H9 (cell line): ENCODE results near the gene SERTAD1. TPM values are rescaled to one million over a fixed set of nuclear protein-coding genes. Genes with fewer than 3 reads are reported as not detected.

ENCODE experiments used
- DNase-seq: peaks from one replicate; pipeline ENCODE4 v3.0.0-alpha.2; 2017
- H2AFZ ChIP-seq: one replicate; pipeline ENCODE4 v1.6.1; 2013; ENCODE audit warnings: mild to moderate bottlenecking, low read length, control low read depth, moderate library complexity
- H2AK5ac ChIP-seq: 2 replicates; pipeline ENCODE4 v1.6.1; 2013; ENCODE audit warnings: low read length, control low read depth, mixed read lengths; ENCODE audit not compliant: insufficient read length
- H2BK120ac ChIP-seq: one replicate; pipeline ENCODE4 v1.6.1; 2013; ENCODE audit warnings: low read depth, mild to moderate bottlenecking, low read length, control low read depth, inconsistent platforms; ENCODE audit not compliant: poor library complexity, severe bottlenecking
- H2BK12ac ChIP-seq: 2 replicates; pipeline ENCODE4 v1.6.1; 2013; ENCODE audit warnings: low read length, control low read depth, mixed read lengths, low read depth; ENCODE audit not compliant: insufficient read length
- H2BK15ac ChIP-seq: 2 replicates; pipeline ENCODE4 v1.6.1; 2013; ENCODE audit warnings: low read depth, low read length, control low read depth
- H2BK20ac ChIP-seq: one replicate; pipeline ENCODE4 v1.6.1; 2013; ENCODE audit warnings: low read depth, mild to moderate bottlenecking, low read length, control low read depth, inconsistent platforms; ENCODE audit not compliant: poor library complexity, severe bottlenecking
- H2BK5ac ChIP-seq: 2 replicates; pipeline ENCODE4 v1.6.1; 2013; ENCODE audit warnings: low read length, control low read depth, mixed read lengths; ENCODE audit not compliant: insufficient read length
- H3K14ac ChIP-seq: 2 replicates; pipeline ENCODE4 v1.6.1; 2013; ENCODE audit warnings: low read length, control low read depth; ENCODE audit not compliant: insufficient read depth
- H3K18ac ChIP-seq: 2 replicates; pipeline ENCODE4 v1.6.1; 2013; ENCODE audit warnings: low read depth, mild to moderate bottlenecking, mixed read lengths, low read length, control low read depth; ENCODE audit not compliant: insufficient read length
- H3K23ac ChIP-seq: 2 replicates; pipeline ENCODE4 v1.6.1; 2013; ENCODE audit warnings: low read length, control low read depth, mixed read lengths, low read depth; ENCODE audit not compliant: insufficient read length
- H3K23me2 ChIP-seq: 2 replicates; pipeline ENCODE4 v1.6.1; 2013; ENCODE audit warnings: low read depth, mild to moderate bottlenecking, mixed read lengths, low read length, control low read depth; ENCODE audit not compliant: insufficient read length, poor library complexity, severe bottlenecking
- H3K27ac ChIP-seq: 2 replicates; pipeline ENCODE4 v1.5.1; 2013; ENCODE audit warnings: low read length, control low read depth, mixed read lengths, low read depth; ENCODE audit not compliant: insufficient read length
- H3K27me3 ChIP-seq: 2 replicates; pipeline ENCODE4 v1.6.1; 2013; ENCODE audit warnings: low read length, control low read depth, inconsistent platforms; ENCODE audit not compliant: insufficient read depth
- H3K4ac ChIP-seq: 2 replicates; pipeline ENCODE4 v1.6.1; 2013; ENCODE audit warnings: low read depth, mild to moderate bottlenecking, control low read depth, inconsistent platforms, low read length, moderate library complexity
- H3K4me1 ChIP-seq: 2 replicates; pipeline ENCODE4 v1.6.1; 2013; ENCODE audit warnings: low read length, control low read depth, inconsistent platforms; ENCODE audit not compliant: insufficient read depth
- H3K4me2 ChIP-seq: 2 replicates; pipeline ENCODE4 v1.6.1; 2013; ENCODE audit warnings: low read length, control low read depth, mixed read lengths; ENCODE audit not compliant: insufficient read length, insufficient read depth
- H3K56ac ChIP-seq: 2 replicates; pipeline ENCODE4 v1.6.1; 2013; ENCODE audit warnings: low read depth, mild to moderate bottlenecking, mixed read lengths, low read length, control low read depth; ENCODE audit not compliant: insufficient read length
- H3K79me1 ChIP-seq: 2 replicates; pipeline ENCODE4 v1.6.1; 2013; ENCODE audit warnings: low read depth, mild to moderate bottlenecking, moderate library complexity, low read length, control low read depth, inconsistent platforms; ENCODE audit not compliant: insufficient read depth, poor library complexity, severe bottlenecking
- H3K79me2 ChIP-seq: 2 replicates; pipeline ENCODE4 v1.6.1; 2013; ENCODE audit warnings: low read length, control low read depth, inconsistent platforms; ENCODE audit not compliant: insufficient read depth
- H3K9ac ChIP-seq: 2 replicates; pipeline ENCODE4 v1.6.1; 2013; ENCODE audit warnings: low read length, control low read depth, mixed read lengths; ENCODE audit not compliant: insufficient read length; ENCODE audit errors: extremely low read depth
- H3K9me3 ChIP-seq: one replicate; pipeline ENCODE4 v1.6.1; 2013; ENCODE audit warnings: low read depth, low read length, inconsistent platforms; ENCODE audit not compliant: control insufficient read depth
- H3T11ph ChIP-seq: one replicate; pipeline ENCODE4 v1.6.1; 2013; ENCODE audit warnings: mild to moderate bottlenecking, low read length, control low read depth, inconsistent platforms
- H4K20me1 ChIP-seq: one replicate; pipeline ENCODE4 v1.6.1; 2013; ENCODE audit not compliant: control insufficient read depth, insufficient read length, insufficient read depth
- H4K5ac ChIP-seq: 2 replicates; pipeline ENCODE4 v1.6.1; 2013; ENCODE audit warnings: low read depth, mild to moderate bottlenecking, mixed read lengths, low read length, control low read depth; ENCODE audit not compliant: insufficient read length
- H4K8ac ChIP-seq: replicated peaks from 2 replicates; pipeline ENCODE4 v1.6.1; 2013; ENCODE audit warnings: low read length, control low read depth, mixed read lengths, low read depth; ENCODE audit not compliant: insufficient read length
- H4K91ac ChIP-seq: 2 replicates; pipeline ENCODE4 v1.6.1; 2013; ENCODE audit warnings: low read depth, mild to moderate bottlenecking, moderate library complexity, mixed read lengths, low read length, control low read depth; ENCODE audit not compliant: insufficient read length
- H3K27ac Mint-ChIP-seq, 3 experiments: 2 replicates in 2 of 3; 3 replicates in 1 of 3; pipeline ENCODE4 v1.8.0; 2020 to 2021; ENCODE audit warnings: mixed read lengths in 3 of 3, mild to moderate bottlenecking in 1 of 3, moderate library complexity in 1 of 3
- H3K27me3 Mint-ChIP-seq: 2 replicates; pipeline ENCODE4 v1.8.0; 2021; ENCODE audit warnings: low read depth, mild to moderate bottlenecking, moderate library complexity, mixed read lengths
- H3K36me3 Mint-ChIP-seq, 3 experiments: 2 replicates in 2 of 3; 3 replicates in 1 of 3; pipeline ENCODE4 v1.8.0; 2020 to 2021; ENCODE audit warnings: low read depth in 3 of 3, mixed read lengths in 3 of 3; ENCODE audit not compliant: insufficient read depth in 1 of 3
- H3K4me1 Mint-ChIP-seq, 2 experiments: 2 replicates each; pipeline ENCODE4 v1.8.0; 2020; ENCODE audit warnings: mixed read lengths in 2 of 2
- H3K4me3 Mint-ChIP-seq, 2 experiments: 2 replicates in 1 of 2; 3 replicates in 1 of 2; pipeline ENCODE4 v1.8.0; 2020 to 2021; ENCODE audit warnings: mild to moderate bottlenecking in 2 of 2, mixed read lengths in 2 of 2, moderate library complexity in 1 of 2
- H3K9me3 Mint-ChIP-seq, 2 experiments: 2 replicates in 1 of 2; 3 replicates in 1 of 2; pipeline ENCODE4 v1.8.0; 2020; ENCODE audit warnings: mild to moderate bottlenecking in 2 of 2, mixed read lengths in 2 of 2, moderate library complexity in 1 of 2
- WGBS: extraction: QIAGEN DNeasy Blood & Tissue Kit; methylation state at CpG from one replicate; pipeline ENCODE4 v1.1.7; 2013; ENCODE audit warnings: missing lambda C conversion rate, low lambda C conversion rate, mixed read lengths; ENCODE audit not compliant: insufficient read length; ENCODE audit errors: extremely low coverage; 5-methylcytosine and 5-hydroxymethylcytosine counted together
- total RNA-seq: library from RNA; stranded (reverse); gene quantifications from 2 replicates; pipeline ENCODE4 v1.2.1, GENCODE V29; 2021
- TF ChIP-seq, protein P1 (sequence below): fragments of 200-600 bp; sonication (generic); conservative IDR thresholded peaks from 3 replicates; pipeline ENCODE4 v1.8.0; 2021; ENCODE audit warnings: antibody characterized with exemption, mild to moderate bottlenecking

Gene SERTAD1
- total RNA-seq, 1 experiment from 2014 or later = 7.9 TPM

DNA sequence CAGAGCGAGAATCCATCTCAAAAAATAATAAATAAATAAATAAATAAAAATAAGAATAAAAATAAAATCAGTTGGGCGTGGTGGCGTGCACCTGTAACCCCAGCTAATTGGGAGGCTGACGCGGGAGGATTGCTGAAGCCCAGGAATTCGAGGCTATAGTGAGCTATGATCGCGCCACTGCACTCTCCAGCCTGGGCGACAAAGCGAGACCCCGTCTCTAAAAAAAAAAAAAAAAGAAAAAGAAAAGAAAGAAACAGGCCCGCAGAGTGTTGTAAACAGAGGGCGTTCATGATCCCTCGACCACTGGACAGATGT is 5.4 kb downstream of the SERTAD1 start:
- H3K27me3 ChIP-seq = no peaks in the 10 kb centered on the region
- no peak overlapping the region for H3K18ac ChIP-seq
- Mint-ChIP-seq H3K27me3 (peaks cover 7% of the 10 kb centered on the region), H3K36me3 (peaks cover 0 to 5% (median 4%) of the 10 kb centered on the region in 3 experiments; a peak in 3 of 7 replicates), H3K9me3 (peaks cover 0 to 3% of the 10 kb centered on the region in 2 experiments; a peak in 1 of 5 replicates), H3K27ac (no peak overlapping the region), H3K4me1 (peaks cover 23 to 28% of the 10 kb centered on the region in 2 experiments), H3K4me3 (peak overlapping the region; percentile 68 to 80)
- no peaks in the 10 kb centered on the region; the same call in 1 of the 2 replicates for H3K4me1 ChIP-seq
- no peak overlapping the region for H2BK20ac ChIP-seq
- H3K56ac ChIP-seq = no peak overlapping the region
- H4K5ac ChIP-seq = no peak overlapping the region
- no peak overlapping the region for H3K14ac ChIP-seq
- no peaks in the 10 kb centered on the region for H3K79me1 ChIP-seq
- WGBS = no CpG with 5 or more reads among the region's 14 CpGs
- H4K8ac ChIP-seq = no peak overlapping the region
- no peak overlapping the region for H3K23ac ChIP-seq
- no peak overlapping the region for H3K9ac ChIP-seq
- no peak overlapping the region for H2BK15ac ChIP-seq
- no peak overlapping the region for H3K4ac ChIP-seq
- no peak overlapping the region for H4K91ac ChIP-seq
- H3K9me3 ChIP-seq = no peaks in the 10 kb centered on the region
- no peak for DNase-seq
- no peak overlapping the region for H3K27ac ChIP-seq
- H2AK5ac ChIP-seq = no peak overlapping the region
- H2BK5ac ChIP-seq = no peak overlapping the region
- no peaks in the 10 kb centered on the region for H3K79me2 ChIP-seq
- H2BK120ac ChIP-seq = no peak overlapping the region
- TF ChIP-seq, protein P1, sequence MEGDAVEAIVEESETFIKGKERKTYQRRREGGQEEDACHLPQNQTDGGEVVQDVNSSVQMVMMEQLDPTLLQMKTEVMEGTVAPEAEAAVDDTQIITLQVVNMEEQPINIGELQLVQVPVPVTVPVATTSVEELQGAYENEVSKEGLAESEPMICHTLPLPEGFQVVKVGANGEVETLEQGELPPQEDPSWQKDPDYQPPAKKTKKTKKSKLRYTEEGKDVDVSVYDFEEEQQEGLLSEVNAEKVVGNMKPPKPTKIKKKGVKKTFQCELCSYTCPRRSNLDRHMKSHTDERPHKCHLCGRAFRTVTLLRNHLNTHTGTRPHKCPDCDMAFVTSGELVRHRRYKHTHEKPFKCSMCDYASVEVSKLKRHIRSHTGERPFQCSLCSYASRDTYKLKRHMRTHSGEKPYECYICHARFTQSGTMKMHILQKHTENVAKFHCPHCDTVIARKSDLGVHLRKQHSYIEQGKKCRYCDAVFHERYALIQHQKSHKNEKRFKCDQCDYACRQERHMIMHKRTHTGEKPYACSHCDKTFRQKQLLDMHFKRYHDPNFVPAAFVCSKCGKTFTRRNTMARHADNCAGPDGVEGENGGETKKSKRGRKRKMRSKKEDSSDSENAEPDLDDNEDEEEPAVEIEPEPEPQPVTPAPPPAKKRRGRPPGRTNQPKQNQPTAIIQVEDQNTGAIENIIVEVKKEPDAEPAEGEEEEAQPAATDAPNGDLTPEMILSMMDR = no peak
- no peak overlapping the region for H2AFZ ChIP-seq
- H3T11ph ChIP-seq = no peak overlapping the region
- peaks cover 10% of the 10 kb centered on the region for H3K23me2 ChIP-seq
- H3K4me2 ChIP-seq = no peak overlapping the region
- no peak overlapping the region for H2BK12ac ChIP-seq
- H4K20me1 ChIP-seq = no peaks in the 10 kb centered on the region
